Immature natural killer cell (primary cell): ENCODE measurements around the gene BEND7. TPM values are rescaled to one million over a fixed set of nuclear protein-coding genes. Genes with fewer than 3 reads are reported as not detected.

Experiments
- DNase-seq, 3 donors: peaks; one replicate each; pipeline ENCODE4 v3.0.0; 2022; ENCODE audit warnings: mixed read lengths in 1 of 3
- H3K27ac Mint-ChIP-seq, 6 donors: one replicate each; pipeline ENCODE4 v1.8.0; 2020; ENCODE audit warnings: mixed read lengths in 6 of 6, mild to moderate bottlenecking in 5 of 6, inconsistent platforms in 4 of 6, moderate library complexity in 3 of 6
- H3K27me3 Mint-ChIP-seq, 3 donors: one replicate each; pipeline ENCODE4 v1.8.0; 2020 to 2021; ENCODE audit warnings: low read depth in 3 of 3, mild to moderate bottlenecking in 3 of 3, mixed read lengths in 3 of 3, moderate library complexity in 3 of 3, inconsistent platforms in 1 of 3
- H3K36me3 Mint-ChIP-seq, 3 donors: one replicate each; pipeline ENCODE4 v1.8.0; 2020; ENCODE audit warnings: mixed read lengths in 3 of 3, inconsistent platforms in 2 of 3, mild to moderate bottlenecking in 2 of 3
- H3K4me1 Mint-ChIP-seq, 2 donors: one replicate each; pipeline ENCODE4 v1.8.0; 2020; ENCODE audit warnings: inconsistent platforms in 2 of 2, mild to moderate bottlenecking in 2 of 2, mixed read lengths in 2 of 2, moderate library complexity in 1 of 2
- H3K4me3 Mint-ChIP-seq, 5 donors: one replicate each; pipeline ENCODE4 v1.8.0; 2020; ENCODE audit warnings: mild to moderate bottlenecking in 5 of 5, mixed read lengths in 5 of 5, inconsistent platforms in 3 of 5, moderate library complexity in 3 of 5
- H3K9me3 Mint-ChIP-seq, 6 donors: one replicate each; pipeline ENCODE4 v1.8.0; 2020; ENCODE audit warnings: mild to moderate bottlenecking in 6 of 6, mixed read lengths in 6 of 6, inconsistent platforms in 4 of 6, moderate library complexity in 3 of 6
- polyA plus RNA-seq, 3 donors: library from polyadenylated mRNA; unstranded; fragments of 300-500 nt; fragmentation: Illumina TruSeq; gene quantifications; one replicate each; pipeline ENCODE4 v1.2.3, GENCODE V29; 2021

Gene BEND7
- polyA plus RNA-seq, 3 donors from 2014 or later: not detected

DNA sequence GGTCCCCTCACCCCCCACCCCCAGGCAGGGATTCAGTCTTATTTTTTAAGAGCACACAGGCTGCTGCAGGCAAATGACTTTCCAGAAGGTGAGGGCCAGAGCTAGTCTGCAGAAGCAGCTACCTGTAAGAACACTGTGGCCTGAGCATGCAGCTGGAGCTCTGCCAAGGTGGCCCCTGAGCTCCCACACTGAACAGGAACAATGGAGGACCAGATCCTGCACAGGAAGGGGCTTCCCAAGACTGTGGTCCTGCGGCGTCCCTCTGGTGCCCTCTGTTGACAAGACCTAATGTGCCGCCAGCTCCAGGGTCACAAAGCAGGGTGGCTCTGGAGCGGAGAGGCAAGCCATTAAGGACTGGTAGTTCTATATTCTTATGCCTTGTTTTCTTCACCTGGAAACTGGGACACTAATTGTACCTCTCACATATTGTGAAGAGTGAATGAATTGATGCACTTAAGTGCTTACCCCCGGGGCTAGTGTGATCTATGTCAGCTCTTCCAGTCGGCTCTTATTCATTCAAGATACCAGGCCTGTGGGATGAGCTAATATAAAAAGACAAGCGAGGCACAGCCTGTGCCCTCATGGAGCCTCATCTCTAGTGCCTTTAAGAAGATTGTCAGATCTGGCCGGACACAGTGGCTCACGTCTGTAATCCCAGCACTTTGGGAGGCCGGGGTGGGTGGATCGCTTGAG, 8.0 kb upstream of the BEND7 start:
- no peak overlapping the region for H3K4me3 Mint-ChIP-seq
- no peaks in the 10 kb centered on the region for H3K9me3 Mint-ChIP-seq
- DNase-seq: no peak
- H3K4me1 Mint-ChIP-seq: no peaks in the 10 kb centered on the region
- H3K36me3 Mint-ChIP-seq: no peaks in the 10 kb centered on the region
- no peak overlapping the region for H3K27ac Mint-ChIP-seq
- H3K27me3 Mint-ChIP-seq: peaks cover 6 to 19% (median 9%) of the 10 kb centered on the region in 3 donors

- no peak for DNase-seq
- Mint-ChIP-seq H3K4me3 (no peak overlapping the region), H3K4me1 (no peaks in the 10 kb centered on the region)
These were observed 6.5 kb upstream of the BEND7 start for GRCh38 chr10:13535346-13535745.

GRCh38 chr10:13529714-13529973, 830 bp upstream of the BEND7 start:
- H3K4me1 Mint-ChIP-seq: peaks cover 7 to 13% of the 10 kb centered on the region in 2 donors
- H3K9me3 Mint-ChIP-seq: no peaks in the 10 kb centered on the region
- no peak for DNase-seq
- H3K27ac Mint-ChIP-seq: no peak overlapping the region
- peaks cover 0 to 5% (median 0%) of the 10 kb centered on the region in 3 donors for H3K36me3 Mint-ChIP-seq
- peaks cover 9 to 40% (median 21%) of the 10 kb centered on the region in 3 donors for H3K27me3 Mint-ChIP-seq
- peak overlapping the region; percentile 21 to 63 (median 58) for H3K4me3 Mint-ChIP-seq

More at GRCh38 chr10:13535346-13535745, 6.5 kb upstream of the BEND7 start:
- Mint-ChIP-seq H3K36me3 (no peaks in the 10 kb centered on the region), H3K27ac (no peak overlapping the region), H3K9me3 (no peaks in the 10 kb centered on the region), H3K27me3 (peaks cover 6 to 17% (median 9%) of the 10 kb centered on the region in 3 donors)

DNA sequence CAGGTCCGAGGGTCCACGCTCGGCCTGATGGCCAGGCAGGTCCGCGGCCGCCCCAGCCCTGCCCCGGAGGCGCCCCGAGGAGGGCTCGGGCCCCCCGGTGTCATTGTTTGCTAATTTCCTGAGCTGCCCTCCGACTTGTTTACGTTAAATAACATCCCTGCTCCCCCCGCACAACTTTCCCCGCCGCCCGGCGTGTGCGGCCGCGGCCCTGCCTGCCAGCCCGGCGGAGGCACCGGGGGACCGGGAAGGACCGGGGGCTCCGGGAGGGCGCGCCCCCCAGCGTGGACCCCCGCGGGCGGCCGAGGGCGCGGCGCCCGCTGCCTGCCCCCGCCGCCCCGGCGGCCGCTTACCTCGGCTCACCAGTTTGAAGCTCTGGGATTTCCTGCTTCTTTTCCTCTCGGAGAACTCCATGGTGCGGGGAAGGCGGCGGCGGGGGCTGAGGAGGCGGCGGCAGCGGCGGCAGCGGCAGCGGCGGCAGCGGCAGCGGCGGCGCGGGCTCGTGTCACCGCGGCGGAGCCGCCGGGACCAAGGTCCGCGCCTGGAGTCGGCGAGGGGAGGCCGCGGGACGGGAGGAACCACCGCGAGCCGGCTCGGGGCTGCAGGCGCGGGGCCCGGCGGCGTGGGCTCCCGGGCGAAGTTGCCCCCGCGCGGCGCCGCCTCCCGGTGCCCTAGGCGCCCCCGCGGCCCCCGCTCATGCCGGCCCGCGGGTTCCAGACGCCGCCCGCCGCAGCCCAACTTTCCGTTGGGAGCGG, 515 bp downstream of the BEND7 start:
- peak overlapping the region; percentile 68 to 83 (median 71) for H3K4me3 Mint-ChIP-seq
- peaks cover 0 to 5% (median 0%) of the 10 kb centered on the region in 3 donors for H3K36me3 Mint-ChIP-seq
- peaks cover 7 to 32% (median 18%) of the 10 kb centered on the region in 3 donors for H3K27me3 Mint-ChIP-seq
- DNase-seq: no peak
- H3K9me3 Mint-ChIP-seq: no peaks in the 10 kb centered on the region
- peaks cover 7 to 13% of the 10 kb centered on the region in 2 donors for H3K4me1 Mint-ChIP-seq
- H3K27ac Mint-ChIP-seq: no peak overlapping the region

- peak overlapping the region; percentile 68 to 83 (median 71) for H3K4me3 Mint-ChIP-seq
- DNase-seq: no peak
- peaks cover 7 to 13% of the 10 kb centered on the region in 2 donors for H3K4me1 Mint-ChIP-seq
- H3K9me3 Mint-ChIP-seq: no peaks in the 10 kb centered on the region
- H3K36me3 Mint-ChIP-seq: peaks cover 0 to 5% (median 0%) of the 10 kb centered on the region in 3 donors
- H3K27ac Mint-ChIP-seq: no peak overlapping the region
- peaks cover 7 to 37% (median 18%) of the 10 kb centered on the region in 3 donors for H3K27me3 Mint-ChIP-seq
These were observed 1.0 kb downstream of the BEND7 start for GRCh38 chr10:13527864-13528122.

DNA sequence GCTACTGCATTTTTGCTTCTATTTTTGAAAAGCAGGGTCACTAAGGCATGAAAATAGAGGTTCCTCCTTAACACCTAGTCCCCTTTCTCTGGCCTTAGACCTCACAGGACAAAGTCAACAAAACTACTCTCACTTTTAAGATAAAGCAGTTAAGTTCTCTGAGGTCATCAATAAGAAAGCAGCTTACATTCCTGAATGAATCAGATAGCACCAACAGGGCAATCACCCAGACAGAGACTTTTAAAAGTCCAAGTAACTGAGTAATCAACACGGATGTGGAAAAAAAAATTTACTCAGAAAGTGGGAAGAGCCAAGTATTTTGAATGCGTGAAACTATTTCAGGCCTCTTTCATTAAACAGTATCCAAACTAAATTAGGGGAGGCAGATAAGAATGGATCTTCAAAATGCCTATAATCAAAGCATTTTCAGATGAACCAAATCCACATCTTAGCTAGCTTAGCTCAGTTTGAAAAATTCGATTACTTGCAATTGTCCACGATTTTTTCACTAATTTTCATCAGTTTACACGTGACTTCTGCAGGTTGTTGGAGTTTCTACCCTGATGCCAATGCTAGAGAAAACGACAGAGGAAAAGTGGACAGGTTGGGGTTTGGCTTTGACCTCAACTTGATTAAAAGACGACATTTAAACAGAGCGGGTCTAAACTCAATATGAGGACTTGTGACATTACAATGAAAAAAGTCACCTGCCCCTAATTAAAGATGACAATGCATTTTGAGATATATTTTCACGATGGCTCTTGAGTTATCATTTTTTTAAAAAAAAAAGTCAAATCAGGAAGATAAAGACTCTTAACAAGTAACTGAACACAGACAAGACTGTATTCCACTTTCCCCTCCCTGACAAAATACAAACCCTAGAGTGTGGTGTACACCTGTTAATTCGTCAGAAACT, 1.6 kb downstream of the BEND7 start:
- Mint-ChIP-seq H3K9me3 (no peaks in the 10 kb centered on the region), H3K4me1 (peaks cover 7 to 13% of the 10 kb centered on the region in 2 donors), H3K36me3 (peaks cover 0 to 5% (median 0%) of the 10 kb centered on the region in 3 donors), H3K27me3 (peaks cover 9 to 37% (median 18%) of the 10 kb centered on the region in 3 donors), H3K4me3 (peak overlapping the region; percentile 68 to 83 (median 71)), H3K27ac (no peak overlapping the region)
- no peak for DNase-seq

DNA sequence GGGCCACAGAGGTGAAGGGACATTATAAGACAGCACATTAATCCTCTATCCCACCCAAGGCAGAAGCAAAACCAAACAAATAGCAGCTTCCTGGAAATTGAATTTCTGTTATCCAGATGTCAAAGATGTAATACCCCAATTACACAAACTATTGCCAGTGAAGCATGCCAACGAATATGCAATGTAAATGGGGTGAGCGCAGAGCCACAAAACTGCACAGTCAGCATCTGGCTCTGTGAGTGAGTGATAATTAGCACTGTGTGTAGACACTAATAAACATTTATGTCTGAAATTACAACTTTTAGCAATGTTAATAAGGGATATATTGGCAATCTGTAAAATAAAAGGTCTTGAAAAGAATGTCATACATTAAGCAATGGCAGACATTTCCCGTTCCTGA, 3.2 kb downstream of the BEND7 start:
- Mint-ChIP-seq H3K27ac (no peak overlapping the region), H3K4me3 (no peak overlapping the region), H3K9me3 (no peaks in the 10 kb centered on the region), H3K36me3 (peaks cover 0 to 5% (median 0%) of the 10 kb centered on the region in 3 donors), H3K4me1 (peaks cover 7 to 13% of the 10 kb centered on the region in 2 donors), H3K27me3 (peaks cover 10 to 37% (median 17%) of the 10 kb centered on the region in 3 donors)
- no peak for DNase-seq

- Mint-ChIP-seq H3K27me3 (peaks cover 1 to 14% (median 6%) of the 10 kb centered on the region in 3 donors), H3K36me3 (no peaks in the 10 kb centered on the region), H3K27ac (no peak overlapping the region), H3K4me1 (no peaks in the 10 kb centered on the region), H3K4me3 (no peak overlapping the region), H3K9me3 (no peaks in the 10 kb centered on the region)
- DNase-seq: no peak
These were observed 7.8 kb downstream of the BEND7 start for GRCh38 chr10:13521026-13521425.

GRCh38 chr10:13520194-13520593, 8.6 kb downstream of the BEND7 start:
- DNase-seq: no peak
- Mint-ChIP-seq H3K27me3 (peaks cover 1 to 12% (median 4%) of the 10 kb centered on the region in 3 donors), H3K4me1 (no peaks in the 10 kb centered on the region), H3K27ac (no peak overlapping the region), H3K9me3 (no peaks in the 10 kb centered on the region), H3K4me3 (no peak overlapping the region), H3K36me3 (no peaks in the 10 kb centered on the region)

DNA sequence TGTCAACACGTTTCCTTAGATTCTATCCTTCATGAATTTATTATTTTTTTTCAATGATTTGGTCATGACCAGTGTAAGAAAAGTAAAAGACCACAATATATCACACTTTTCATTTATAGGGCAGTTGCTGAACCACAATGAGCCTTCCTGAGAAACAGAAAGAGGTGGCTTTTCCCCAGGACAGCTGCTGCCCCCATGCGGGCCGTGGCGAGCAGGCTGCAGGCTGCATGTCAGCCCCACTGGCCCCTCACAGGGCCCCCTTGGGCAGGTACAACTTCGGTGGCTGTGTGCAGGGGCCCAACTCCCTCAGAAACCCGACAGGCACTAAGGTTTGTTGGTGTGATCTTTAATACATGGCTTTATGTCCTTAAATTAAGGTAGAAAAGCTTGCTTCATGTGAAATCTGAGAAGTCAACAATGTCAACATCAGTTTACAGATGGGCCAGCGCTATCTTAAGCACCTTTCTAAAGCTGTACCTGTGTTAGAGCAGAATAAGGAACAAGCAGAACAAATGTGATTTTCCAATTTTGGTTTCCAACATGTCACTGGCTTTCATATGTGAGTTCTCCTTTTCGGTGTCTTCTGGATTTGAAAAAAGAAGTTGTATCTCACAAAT, 10.6 kb downstream of the BEND7 start:
- no peak overlapping the region for H3K4me3 Mint-ChIP-seq
- H3K27me3 Mint-ChIP-seq: peaks cover 0 to 7% (median 6%) of the 10 kb centered on the region in 3 donors
- no peak overlapping the region for H3K27ac Mint-ChIP-seq
- no peaks in the 10 kb centered on the region for H3K9me3 Mint-ChIP-seq
- no peaks in the 10 kb centered on the region for H3K4me1 Mint-ChIP-seq
- no peak for DNase-seq
- no peaks in the 10 kb centered on the region for H3K36me3 Mint-ChIP-seq

- Mint-ChIP-seq H3K27ac (no peak overlapping the region), H3K27me3 (peaks cover 0 to 6% (median 3%) of the 10 kb centered on the region in 3 donors), H3K4me3 (no peak overlapping the region), H3K9me3 (no peaks in the 10 kb centered on the region), H3K4me1 (no peaks in the 10 kb centered on the region), H3K36me3 (no peaks in the 10 kb centered on the region)
- no peak for DNase-seq
These were observed 11.1 kb downstream of the BEND7 start for GRCh38 chr10:13517675-13518074.

- Mint-ChIP-seq H3K4me3 (no peak overlapping the region), H3K4me1 (no peaks in the 10 kb centered on the region), H3K27me3 (peaks cover 0 to 3% (median 3%) of the 10 kb centered on the region in 3 donors), H3K36me3 (no peaks in the 10 kb centered on the region), H3K27ac (no peak overlapping the region), H3K9me3 (no peaks in the 10 kb centered on the region)
- DNase-seq: no peak
These were observed 12.6 kb downstream of the BEND7 start for GRCh38 chr10:13516176-13516575.

DNA sequence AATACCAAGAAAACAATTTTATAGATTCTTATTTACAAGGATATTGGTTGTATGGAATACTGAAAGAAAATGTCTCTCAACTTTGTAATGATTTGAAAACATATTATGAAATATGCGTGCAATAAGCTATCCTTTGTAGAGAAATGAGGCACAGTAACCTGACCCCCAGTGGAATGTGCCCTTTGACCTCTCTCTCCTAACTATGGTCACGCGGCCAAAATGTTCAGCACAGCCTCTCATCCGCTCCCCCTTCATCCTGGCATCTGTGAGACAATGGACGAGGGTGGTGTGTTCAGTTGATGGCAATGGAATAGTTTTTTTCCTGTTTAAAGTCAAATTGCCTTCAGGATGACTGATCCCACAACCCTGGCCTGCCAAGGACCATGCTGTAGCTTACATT, 13.3 kb downstream of the BEND7 start:
- no peak overlapping the region for H3K4me3 Mint-ChIP-seq
- no peak for DNase-seq
- peaks cover 0 to 3% (median 3%) of the 10 kb centered on the region in 3 donors for H3K27me3 Mint-ChIP-seq
- no peaks in the 10 kb centered on the region for H3K9me3 Mint-ChIP-seq
- H3K4me1 Mint-ChIP-seq: no peaks in the 10 kb centered on the region
- H3K27ac Mint-ChIP-seq: no peak overlapping the region
- no peaks in the 10 kb centered on the region for H3K36me3 Mint-ChIP-seq
